ENCODE measurements around the gene MYO18A.

Gene MYO18A

GRCh38 chr17:29076087-29076486 is 104.1 kb downstream of the MYO18A start:
- DNase-seq = no peak

DNA sequence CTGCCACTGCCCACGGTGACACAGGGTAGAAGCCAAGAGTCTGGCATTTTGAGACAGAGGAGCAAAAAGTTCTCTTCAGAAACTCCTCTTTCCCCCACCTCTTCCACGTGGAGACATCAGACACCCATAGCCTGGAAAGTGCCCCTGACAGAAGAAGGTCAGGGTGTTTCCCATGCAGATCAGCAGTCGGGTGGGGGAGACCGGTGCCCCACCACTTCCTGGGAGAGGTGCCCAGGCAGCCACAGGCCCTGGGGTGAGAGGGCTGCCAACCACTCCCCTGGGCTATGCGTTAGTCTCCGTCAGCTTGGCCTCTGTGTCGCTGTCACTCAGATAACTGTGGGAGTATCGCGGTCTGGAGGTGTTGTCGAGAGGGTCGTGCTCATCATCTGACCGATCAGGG is 105.7 kb downstream of the MYO18A start:
- DNase-seq = no peak

- DNase-seq = no peak
These were observed 106.7 kb downstream of the MYO18A start for GRCh38 chr17:29073520-29073919.

- no peak for DNase-seq
These were observed 107.2 kb downstream of the MYO18A start for GRCh38 chr17:29073045-29073444.

- DNase-seq = no peak
These were observed 108.9 kb downstream of the MYO18A start for GRCh38 chr17:29071303-29071702.

DNA sequence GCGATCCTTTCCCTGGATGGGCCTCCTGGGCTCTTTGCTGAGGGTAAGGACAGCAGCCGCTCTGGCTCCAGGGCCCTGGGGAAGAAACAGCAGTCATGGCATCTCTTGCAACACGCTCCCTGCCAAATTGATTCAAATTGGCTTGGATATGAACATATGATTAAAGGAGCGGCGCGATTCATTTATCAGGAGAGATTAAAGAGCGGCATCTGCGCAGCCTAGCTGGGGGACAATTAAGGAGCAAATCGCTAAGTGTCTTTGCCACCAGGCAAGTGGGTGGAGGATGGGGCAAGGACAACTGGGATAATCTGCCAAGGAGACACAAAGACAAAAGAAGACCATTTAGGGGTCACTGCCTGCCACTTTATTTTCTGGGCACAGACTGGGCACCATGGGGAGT is 109.4 kb downstream of the MYO18A start:
- no peak for DNase-seq

GRCh38 chr17:29070308-29070707 is 109.9 kb downstream of the MYO18A start:
- DNase-seq = no peak

DNA sequence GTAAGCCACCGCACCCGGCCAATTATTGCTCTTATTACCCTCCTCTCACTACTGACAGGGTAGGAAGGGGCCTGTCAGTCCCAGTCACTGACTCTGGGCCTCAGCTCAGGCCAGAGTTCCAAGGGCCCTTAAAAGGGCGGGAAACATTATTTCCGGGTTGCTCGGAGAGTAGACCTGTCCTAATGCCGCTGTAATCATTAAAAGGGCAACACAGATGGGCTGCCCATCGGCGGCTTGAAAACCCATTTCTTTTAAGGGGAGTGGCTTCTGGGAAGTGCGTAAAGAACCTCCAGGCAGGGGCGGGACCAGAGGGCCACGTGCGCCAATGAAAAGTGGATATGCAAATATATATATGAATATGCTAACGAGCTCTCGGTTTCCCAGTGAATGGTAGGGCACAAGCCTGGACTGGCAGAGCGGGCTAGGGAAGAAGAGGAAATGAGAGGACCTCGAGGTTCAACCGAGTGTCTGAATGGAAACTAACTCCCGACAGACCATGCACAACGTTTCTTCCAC is 110.6 kb downstream of the MYO18A start:
- DNase-seq = no peak

GRCh38 chr17:29068818-29069217 is 111.4 kb downstream of the MYO18A start:
- DNase-seq = no peak

DNA sequence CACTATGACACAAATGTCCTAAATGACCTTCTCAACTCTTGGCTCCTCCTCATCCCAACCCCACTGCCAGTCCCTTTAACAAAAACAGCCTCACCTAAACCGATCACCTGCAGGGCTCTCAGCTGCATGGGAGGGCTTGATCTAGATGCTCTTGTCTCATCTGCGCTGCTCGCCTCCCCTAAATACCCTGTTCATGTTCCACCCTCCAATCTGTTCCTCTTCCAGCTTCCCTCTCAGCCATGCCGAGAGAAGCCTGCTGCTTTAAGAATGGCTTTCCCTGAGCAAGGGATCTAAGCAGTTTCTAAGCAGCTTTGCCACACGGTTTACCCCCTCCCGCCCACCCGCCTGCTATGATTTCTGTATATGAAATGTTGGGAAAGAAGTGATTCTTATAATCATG is 113.6 kb downstream of the MYO18A start:
- DNase-seq = no peak

GRCh38 chr17:29066047-29066446 is 114.2 kb downstream of the MYO18A start:
- no peak for DNase-seq

DNA sequence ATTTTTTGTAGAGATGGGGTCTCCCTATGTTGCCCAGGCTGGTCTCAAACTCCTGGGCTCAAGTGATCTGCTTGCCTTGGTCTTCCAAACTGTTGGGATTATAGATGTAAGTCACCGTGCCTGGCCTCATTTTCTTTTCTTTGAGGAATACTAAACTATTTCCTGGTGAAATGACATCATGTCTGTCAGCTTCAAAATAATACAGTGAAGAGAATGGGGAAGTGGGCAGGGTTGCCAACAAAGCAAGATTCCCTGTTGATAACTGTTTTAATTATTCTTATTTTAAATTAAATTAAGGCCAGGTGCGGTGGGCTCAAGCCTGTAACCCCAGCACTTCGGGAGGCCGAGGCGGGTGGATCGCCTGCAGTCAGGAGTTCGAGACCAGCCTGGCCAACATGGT is 116.2 kb downstream of the MYO18A start:
- no peak for DNase-seq

DNA sequence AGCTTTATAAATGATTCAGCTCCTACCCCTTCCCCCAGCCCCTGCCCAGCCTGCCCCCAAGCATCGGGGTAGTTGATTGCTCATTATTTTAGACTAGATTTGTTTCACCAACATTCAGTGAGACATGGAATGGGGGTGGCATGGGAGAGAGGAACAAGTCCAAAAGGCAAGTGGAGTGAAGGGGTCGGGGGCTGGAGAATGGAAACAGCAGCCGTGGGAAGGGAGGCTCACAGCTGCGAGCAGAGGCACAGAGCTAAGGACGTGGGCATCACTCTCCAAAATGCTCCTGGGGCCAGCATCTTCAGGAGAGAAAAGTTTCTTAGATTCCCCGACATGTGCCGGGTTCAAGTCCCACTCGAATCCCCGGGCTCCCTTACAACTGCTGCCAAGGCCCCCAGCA is 118.0 kb downstream of the MYO18A start:
- no peak for DNase-seq

- no peak for DNase-seq
These were observed 119.2 kb downstream of the MYO18A start for GRCh38 chr17:29061036-29061435.

GRCh38 chr17:29060475-29060874 is 119.7 kb downstream of the MYO18A start:
- no peak for DNase-seq

DNA sequence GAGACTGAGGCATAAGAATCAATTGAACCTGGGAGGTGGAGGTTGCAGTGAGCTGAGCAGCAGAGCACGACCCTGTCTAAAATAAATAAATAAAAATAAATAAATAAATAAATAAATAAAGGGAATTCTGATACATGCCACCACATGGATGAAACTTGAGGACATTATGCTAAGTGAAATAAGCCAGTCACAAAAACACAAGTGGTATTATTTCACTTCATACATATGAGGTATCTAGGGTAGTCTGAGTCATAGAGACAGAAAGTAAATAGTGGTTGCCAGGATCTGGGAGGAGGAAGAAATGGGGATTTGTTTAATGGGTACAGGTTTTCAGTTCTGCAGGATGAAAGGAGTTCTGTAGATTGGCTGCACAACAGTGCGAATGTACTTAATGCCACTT is 120.9 kb downstream of the MYO18A start:
- DNase-seq = no peak

- no peak for DNase-seq
These were observed 121.8 kb downstream of the MYO18A start for GRCh38 chr17:29058391-29058790.

GRCh38 chr17:29057361-29057760 is 122.8 kb downstream of the MYO18A start:
- DNase-seq = peak; percentile 41

DNA sequence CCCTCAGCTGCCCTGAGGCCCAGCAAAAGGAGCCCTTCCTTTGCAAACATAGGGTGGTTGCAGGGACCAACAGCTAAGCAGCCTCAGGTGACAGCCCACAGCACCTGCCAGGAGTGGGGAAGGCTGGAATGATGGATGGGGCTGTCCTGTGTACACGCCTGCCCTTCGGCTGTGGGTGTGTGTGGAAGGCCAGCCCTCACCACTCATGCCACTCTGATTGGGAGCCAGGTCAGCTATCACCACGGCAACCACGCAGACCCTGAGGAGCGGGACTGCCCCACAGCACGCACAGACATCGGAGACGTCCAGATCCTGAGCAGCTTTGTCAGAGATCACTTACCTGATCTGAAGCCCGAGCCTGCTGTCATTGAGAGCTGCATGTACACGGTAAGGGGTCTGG is 125.4 kb downstream of the MYO18A start:
- DNase-seq = no peak

GRCh38 chr17:29051731-29052130 is 128.5 kb downstream of the MYO18A start:
- no peak for DNase-seq

DNA sequence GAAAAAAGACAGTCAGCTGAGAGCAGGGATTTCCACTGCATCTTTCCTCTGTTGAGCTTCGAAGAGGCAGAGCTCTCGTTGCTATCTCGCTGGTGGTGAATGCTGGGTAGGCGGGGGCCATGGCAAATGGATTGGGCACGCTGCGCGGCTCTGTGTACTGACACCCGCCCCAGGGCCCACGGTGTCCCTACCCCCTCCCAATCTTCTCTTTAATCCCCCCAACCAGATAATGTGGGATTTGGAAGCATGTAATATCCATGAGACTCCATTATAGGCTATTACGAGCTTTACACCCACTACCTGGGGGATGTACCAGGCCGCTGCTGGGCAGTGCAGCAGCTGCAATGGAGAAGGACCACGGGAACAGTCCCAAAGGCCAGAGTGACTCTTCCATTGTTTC is 129.0 kb downstream of the MYO18A start:
- no peak for DNase-seq

DNA sequence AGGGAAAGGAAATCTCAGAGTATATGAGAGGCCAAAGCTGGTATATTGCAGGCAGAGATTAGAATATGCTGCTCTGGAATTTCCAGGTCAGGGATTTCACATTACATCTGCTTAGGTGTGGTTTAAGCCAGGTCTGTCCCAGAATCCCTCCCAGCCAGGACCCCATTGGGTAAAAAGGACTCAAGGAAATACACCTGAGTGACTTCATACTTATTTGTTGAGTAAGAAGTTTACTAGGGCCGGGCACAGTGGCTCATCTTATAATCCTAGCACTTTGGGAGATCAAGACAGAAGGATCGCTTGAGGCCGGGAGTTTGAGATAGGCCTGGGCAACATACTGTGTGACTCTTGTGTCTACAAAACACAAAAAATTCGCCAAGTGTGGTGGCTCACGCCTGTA is 130.0 kb downstream of the MYO18A start:
- DNase-seq = no peak

DNA sequence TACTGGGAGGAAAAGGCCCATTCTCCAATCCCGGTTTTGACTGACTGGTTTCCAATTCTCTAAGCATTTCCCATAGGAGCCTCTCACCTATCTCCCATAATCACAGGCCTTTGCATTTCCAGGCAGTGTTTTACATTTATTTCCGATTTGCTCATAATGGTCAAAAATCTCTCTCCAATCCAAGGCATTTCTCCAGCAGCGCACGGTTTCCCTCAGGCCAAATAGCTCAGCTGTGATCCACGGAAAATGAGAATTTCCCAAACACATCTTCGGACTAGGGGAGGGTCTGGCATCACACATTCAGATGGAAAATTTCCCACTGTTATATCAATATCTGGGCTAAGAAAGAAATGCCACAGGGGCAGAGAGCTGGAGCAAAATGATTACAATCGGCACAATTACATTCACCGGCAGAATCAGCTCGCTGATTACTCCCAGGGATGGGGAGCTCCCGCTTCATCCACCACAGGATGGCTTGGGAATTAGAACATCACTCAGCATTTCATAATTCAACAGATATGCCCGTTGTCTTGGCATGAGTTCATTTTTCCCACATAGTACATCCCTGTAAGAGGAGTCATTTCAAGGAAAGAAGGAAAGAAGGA is 130.6 kb downstream of the MYO18A start:
- DNase-seq = no peak

DNA sequence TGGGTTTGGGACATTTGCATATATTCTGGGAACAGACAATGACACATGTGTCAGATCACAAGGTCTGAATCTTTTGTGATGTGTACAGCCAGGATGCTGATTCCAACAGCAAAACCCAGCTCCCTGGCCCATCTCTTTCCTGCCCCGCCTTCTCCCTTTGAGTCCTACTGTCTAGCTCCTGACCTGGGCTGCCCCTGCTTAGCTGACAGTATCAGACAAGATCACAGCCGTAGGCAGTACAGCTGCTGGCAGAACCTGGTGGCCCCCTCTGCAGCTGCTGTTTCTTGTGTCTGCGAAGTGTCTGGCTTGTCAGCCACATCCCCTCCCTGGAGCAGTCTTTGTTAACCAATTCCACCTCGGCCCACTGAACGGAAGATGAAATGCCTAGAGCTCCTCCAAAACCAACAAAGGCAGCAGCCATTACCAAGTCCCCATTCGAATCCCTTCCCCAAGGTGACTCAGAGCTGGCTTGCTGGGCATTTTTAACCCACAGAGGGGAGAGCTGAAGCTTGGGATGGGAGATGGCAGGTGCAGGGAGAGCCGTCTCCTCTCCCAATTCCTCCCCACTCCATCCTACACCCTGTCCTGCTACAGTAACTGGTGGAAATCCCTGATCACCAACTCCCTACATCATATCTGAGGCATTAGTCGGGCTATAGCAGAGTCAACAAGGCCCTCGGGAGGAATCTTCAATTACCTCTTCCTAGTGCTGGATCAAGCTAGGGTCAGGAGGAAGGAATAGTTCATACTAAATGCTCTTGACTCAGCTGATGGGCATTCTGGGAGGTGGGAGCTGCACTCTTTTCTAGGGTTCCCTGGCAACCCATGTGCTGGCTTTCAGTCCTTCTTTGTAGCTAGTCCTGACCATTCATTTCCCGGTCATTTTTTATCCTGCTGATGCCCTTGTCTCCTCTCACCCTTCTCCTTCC is 131.5 kb downstream of the MYO18A start:
- DNase-seq = no peak

All from NCI-H1105 (cell line).